NB4 (cell line): ENCODE results near the gene CEP162.
"Not testable (repeated sequence)": the region's sequence is repeated elsewhere in the genome, so short reads cannot be mapped to it uniquely, and the experiment has no call there.

Experiments
- DNase-seq: peaks from one replicate; pipeline ENCODE4 v3.0.0; 2010; ENCODE audit warnings: low read depth
- H3K4me3 ChIP-seq: one replicate; pipeline ENCODE4 v1.5.1; 2011; ENCODE audit warnings: mild to moderate bottlenecking, low read depth, low read length, moderate library complexity
- MYC ChIP-seq: IDR thresholded peaks from 2 replicates; pipeline ENCODE4 v1.6.1; 2011; ENCODE audit warnings: low read depth, low read length
- POLR2A ChIP-seq: IDR thresholded peaks from 2 replicates; pipeline ENCODE4 v1.6.1; 2011; ENCODE audit warnings: mild to moderate bottlenecking; ENCODE audit not compliant: insufficient read length; ENCODE audit errors: extremely low read depth
- TF ChIP-seq, protein P1 (sequence below): IDR thresholded peaks from one replicate; pipeline ENCODE4 v1.5.1; 2012; ENCODE audit warnings: low read depth, low read length
- TF ChIP-seq, protein P2 (sequence below): IDR thresholded peaks from 2 replicates; pipeline ENCODE4 v1.6.1; 2011; ENCODE audit warnings: low read depth, low read length

CEP162 gene

DNA sequence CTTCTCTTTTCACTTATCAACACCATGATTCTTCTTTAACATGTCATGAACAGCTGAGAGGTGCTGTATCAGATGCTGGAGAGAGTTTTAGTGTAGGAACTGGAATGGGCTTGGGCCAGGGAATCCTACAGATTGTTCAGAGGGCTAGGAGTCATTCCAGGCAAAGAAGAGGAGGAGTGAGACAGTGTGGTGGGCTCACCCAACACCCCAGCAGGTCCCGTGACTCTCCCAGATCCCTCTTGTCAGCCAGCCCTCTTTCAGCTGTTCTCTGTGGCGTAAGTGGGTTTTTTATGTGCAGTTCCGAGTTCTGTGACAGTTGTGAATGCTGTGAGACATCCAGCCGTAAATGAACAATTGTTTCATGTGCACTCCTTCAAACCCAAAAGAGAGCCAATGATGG lies 31.4 kb upstream of the CEP162 start:
- DNase-seq = no peak
- no peak overlapping the region for H3K4me3 ChIP-seq
- TF ChIP-seq, protein P1, sequence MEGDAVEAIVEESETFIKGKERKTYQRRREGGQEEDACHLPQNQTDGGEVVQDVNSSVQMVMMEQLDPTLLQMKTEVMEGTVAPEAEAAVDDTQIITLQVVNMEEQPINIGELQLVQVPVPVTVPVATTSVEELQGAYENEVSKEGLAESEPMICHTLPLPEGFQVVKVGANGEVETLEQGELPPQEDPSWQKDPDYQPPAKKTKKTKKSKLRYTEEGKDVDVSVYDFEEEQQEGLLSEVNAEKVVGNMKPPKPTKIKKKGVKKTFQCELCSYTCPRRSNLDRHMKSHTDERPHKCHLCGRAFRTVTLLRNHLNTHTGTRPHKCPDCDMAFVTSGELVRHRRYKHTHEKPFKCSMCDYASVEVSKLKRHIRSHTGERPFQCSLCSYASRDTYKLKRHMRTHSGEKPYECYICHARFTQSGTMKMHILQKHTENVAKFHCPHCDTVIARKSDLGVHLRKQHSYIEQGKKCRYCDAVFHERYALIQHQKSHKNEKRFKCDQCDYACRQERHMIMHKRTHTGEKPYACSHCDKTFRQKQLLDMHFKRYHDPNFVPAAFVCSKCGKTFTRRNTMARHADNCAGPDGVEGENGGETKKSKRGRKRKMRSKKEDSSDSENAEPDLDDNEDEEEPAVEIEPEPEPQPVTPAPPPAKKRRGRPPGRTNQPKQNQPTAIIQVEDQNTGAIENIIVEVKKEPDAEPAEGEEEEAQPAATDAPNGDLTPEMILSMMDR = no peak
- TF ChIP-seq MYC = no peak
- TF ChIP-seq, protein P2, sequence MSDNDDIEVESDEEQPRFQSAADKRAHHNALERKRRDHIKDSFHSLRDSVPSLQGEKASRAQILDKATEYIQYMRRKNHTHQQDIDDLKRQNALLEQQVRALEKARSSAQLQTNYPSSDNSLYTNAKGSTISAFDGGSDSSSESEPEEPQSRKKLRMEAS = no peak
- no peak for TF ChIP-seq POLR2A

DNA sequence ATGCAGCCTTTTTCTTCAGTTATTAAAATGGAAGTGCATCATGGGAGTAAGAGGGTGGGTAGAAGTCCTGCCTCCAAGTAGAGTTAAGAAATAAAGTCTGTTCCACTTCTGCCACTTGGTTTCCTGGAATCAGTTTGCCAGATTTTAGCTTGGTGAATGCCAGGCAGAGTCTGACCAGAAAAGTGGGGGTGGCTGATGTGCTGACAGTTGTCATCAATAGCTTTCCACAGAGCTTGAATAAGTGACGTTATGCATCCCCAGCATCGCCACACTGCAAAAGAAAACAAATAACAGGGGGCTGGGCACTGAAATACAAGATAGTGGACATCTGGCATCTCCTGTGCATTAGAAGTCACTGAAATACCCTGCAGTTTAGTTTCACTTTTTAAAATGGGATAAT lies 30.8 kb upstream of the CEP162 start:
- no peak overlapping the region for H3K4me3 ChIP-seq
- no peak for DNase-seq

DNA sequence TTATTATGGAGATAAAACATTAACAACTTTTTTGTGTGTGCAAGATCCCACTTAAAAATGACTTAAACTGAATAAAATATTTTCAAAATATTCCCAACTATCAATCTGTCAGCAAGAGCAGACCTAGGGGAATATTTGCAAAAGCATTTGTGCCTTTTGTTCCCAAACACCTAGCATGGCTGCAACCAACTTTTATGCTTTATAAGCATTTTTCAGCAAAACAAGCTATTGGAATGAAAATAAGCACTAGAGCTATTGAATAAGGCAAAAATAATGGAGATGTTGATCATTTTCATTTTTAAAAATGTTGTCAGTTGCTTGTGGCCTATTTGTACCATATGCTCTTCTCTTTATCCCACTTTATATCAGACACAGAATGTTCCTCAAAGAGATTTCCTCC lies 28.2 kb upstream of the CEP162 start:
- DNase-seq = no peak
- TF ChIP-seq MYC = no peak
- no peak overlapping the region for H3K4me3 ChIP-seq

More for the DNA sequence above, 30.8 kb upstream of the CEP162 start:
- TF ChIP-seq, protein P2 = no peak
- TF ChIP-seq, protein P1 = no peak
- TF ChIP-seq MYC (no peak), POLR2A (no peak)

DNA sequence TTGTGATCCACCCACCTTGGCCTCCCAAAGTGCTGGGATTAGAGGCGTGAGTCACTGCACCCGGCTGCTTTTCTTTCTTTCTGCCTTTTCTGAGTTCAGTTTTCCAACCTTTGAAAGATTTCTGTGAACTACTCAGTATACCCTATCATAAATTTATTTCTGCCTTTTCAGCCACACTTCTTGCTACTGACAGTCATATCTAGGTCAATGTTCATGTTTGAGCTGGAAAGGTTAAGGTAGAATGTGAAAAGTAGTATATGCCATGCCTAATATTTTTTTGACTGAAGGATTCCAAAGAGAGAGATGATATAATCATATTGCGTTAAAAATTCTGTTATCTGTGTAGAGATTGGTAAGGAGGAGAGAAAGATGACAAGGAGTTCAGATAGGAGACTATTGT lies 25.9 kb upstream of the CEP162 start:
- no peak overlapping the region for H3K4me3 ChIP-seq
- no peak for DNase-seq
- TF ChIP-seq, protein P1 = no peak
- TF ChIP-seq, protein P2 = no peak
- TF ChIP-seq POLR2A (no peak), MYC (no peak)

DNA sequence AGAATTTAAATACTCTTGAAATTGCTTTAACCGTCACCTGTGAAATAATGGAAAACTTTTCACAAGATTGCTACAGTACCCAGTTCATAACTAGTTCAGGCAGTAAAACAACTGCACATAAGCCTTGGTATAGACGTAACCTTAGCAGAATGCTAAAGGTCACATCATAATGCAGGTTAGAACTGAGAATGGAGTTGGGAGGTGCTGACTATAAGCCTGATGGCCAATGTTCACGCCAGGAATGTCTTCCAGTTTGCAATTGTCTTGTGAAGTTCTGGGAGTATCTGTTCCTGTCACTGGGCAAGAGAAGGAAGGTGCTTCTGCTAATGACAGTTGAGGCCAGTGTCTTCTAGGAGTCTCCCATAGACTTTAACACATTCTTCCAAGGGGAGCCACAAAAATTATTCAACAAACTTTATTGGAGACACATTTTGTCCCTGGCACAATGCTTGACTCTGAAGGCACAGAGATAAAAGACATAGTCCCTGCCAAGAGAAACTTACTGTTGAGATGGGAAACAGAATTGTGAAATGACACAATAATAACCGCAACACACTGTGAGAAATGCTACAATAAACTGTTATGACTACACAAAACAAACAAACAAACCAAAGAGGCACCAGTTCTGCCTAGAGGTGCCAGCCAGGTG lies 24.6 kb upstream of the CEP162 start:
- no peak for DNase-seq
- TF ChIP-seq POLR2A (no peak), MYC (no peak)
- TF ChIP-seq, protein P2 = no peak
- TF ChIP-seq, protein P1 = no peak
- no peak overlapping the region for H3K4me3 ChIP-seq

DNA sequence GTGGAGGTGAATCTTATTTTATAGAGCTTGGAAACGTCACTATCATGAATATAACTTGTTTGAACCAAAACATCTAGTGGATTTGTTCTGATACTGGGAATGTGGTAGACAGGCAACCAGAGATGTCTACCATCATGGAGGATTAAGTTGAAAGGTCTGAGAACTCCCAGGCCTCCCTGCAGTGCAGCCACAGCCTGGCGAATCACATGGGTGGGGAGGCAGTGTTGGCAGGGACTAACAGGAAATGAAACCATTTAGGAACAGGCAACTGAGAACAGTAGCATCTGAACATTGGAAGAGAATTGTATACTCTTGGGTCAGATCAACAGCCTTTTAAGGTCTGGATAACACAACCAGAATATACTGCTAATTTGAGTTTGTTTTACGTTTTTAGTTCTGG lies 22.3 kb upstream of the CEP162 start:
- TF ChIP-seq POLR2A (no peak), MYC (no peak)
- TF ChIP-seq, protein P2 = no peak
- TF ChIP-seq, protein P1 = no peak
- H3K4me3 ChIP-seq = no peak overlapping the region
- DNase-seq = no peak

DNA sequence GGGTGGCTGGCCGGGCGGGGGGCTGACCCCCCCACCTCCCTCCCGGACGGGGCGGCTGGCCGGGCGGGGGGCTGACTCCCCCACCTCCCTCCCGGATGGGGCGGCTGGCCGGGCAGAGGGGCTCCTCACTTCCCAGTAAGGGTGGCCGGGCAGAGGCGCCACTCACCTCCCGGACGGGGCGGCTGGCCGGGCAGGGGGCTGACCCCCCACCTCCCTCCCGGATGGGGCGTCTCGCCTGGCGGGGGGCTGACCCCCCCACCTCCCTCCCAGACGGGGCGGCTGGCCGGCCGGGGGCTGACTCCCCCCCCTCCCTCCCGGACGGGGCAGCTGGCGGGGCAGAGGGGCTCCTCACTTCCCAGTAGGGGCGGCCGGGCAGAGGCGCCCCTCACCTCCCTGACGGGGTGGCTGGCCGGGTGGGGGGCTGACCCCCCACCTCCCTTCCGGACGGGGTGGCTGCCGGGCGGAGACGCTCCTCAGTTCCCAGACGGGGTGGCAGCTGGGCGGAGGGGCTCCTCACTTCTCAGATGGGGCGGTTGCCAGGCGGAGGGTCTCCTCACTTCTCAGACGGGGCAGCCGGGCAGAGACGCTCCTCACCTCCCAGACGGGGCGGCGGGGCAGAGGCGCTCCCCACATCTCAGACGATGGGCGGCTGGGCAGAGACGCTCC lies 17.1 kb upstream of the CEP162 start:
- H3K4me3 ChIP-seq, DNase-seq: not testable (repeated sequence)
